GM19043 (cell line): Measurements from ENCODE around the gene PF4V1.

Experiments
- ATAC-seq: cut with Tn5 transposase; IDR thresholded peaks from one replicate; pipeline ENCODE4 v1.9.1; 2021; ENCODE audit warnings: low read depth; ENCODE audit not compliant: unreplicated experiment

Gene PF4V1

DNA sequence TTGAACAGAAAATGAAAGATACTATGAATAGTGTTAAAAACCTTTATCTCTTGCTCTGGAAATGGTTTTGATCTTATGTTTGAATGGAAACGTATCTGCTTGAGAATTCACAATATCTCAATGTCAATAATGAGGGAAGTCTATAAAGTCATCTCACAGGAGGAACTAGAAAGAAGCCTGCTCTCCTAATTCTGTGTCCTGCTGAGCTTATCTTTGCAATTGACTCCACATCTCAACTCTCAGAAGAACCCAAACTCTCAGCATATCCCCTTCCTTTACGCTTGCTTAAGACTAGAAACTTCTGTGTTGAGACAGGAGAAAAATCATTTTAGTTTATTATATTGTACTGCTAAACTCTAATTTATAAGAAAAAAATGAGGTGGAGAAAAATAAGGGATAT is 8.3 kb upstream of the PF4V1 start:
- no peak for ATAC-seq

DNA sequence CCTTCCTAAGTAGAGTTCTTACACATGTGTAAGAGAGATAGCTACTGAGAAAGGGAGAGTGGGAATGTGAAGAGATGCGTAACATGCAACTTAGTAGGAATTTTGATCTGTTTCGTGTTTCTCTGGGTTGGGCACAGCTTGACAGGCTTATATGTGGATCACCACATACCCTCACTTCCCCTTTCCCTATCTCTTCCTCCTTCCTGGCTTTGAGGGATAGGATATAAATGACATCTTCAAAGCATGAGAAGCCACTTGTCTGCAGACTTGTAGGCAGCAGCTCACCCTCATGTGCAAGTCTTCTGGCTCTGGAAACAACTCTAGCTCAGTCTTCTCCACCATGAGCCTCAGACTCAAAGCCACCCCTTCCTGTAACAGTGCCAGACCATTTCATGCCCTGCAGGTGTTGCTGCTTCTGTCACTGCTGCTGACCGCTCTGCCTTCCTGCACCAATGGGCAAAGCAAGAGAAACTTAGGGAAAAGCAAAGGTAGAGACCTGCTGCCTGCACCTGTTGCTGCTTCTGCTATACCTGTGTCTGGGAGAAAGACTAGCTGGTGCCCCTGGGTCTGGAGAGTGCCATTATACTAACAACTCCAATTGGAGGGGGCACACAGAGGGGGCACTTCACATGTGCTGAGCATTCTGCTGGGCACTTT is 5.4 kb upstream of the PF4V1 start:
- ATAC-seq = no peak

GRCh38 chr4:73848183-73848777 is 4.8 kb upstream of the PF4V1 start:
- ATAC-seq = no peak

DNA sequence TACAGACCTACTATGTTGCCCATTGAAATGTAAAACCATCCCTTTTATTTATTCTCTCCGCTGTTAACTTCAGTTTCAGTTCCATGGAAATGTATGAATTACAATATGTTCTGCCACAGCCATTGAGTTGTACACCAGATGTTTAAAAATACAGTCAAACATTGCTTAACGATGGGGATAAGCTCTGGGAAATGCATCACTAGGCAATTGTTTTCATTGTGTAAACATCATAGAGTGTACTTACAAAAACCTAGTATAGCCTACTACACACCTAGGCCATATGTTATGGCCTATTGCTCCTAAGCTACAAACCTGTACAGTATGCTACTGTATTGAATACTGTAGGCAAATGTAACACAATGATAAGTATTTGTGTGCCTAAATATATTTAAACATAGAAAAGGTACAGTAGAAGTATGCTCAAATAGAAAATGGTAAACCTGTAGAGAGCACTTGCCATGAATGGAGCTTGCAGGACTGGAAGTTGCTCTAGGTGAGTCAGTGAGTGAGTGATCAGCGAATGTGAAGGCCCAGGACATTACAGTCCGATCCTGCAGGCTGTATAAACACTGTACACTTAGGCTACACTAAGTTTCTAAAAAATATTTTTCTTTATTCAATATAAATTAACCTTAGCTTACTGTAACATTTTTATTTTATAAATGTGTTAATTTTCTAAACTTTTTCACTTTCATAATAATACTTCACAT is 2.7 kb upstream of the PF4V1 start:
- no peak for ATAC-seq

- no peak for ATAC-seq
Measured at GRCh38 chr4:73851293-73851692, 1.8 kb upstream of the PF4V1 start.

DNA sequence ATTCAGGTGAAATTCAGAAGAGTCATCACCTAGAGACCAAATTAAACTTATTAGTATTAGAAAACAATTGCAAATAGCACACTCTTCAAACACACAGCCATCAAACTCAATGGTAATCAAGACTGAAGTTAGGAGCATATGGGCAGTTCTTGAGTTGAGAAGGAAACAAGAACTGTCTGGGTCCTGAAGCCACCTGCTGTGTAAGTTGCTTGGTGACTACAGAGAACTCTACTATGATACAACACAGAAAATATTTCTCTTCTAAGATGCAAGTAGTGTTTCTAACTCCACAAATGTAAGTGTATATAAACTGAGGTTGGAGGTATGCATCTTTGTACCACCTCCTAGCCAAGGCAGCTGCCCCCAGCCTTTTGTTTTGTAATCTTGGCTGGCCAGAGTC is 325 bp upstream of the PF4V1 start:
- no peak for ATAC-seq

DNA sequence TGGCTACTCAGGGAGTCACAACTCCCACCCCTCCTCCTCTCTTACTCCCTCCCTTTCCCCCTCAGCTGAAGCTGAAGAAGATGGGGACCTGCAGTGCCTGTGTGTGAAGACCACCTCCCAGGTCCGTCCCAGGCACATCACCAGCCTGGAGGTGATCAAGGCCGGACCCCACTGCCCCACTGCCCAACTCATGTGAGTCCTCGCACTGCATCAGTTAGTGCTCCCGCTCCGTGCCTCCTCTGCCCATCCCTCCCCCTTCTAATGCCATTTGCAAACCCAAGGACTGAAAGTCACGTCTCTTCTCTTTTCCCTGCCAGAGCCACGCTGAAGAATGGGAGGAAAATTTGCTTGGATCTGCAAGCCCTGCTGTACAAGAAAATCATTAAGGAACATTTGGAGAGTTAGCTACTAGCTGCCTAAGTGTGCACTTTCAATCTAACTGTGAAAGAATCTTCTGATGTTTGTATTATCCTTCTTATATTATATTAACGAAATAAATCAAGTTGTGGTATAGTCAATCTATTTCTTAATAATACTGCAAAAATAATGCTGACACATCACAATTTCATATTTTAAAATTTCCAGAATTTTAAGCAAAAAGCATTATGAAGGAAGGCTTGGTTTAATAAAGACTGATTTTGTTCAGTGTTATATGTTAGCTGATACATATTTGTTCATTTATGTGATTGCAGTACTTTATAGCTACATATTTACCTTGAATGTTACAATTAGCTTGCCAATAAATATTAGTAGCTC is 800 bp downstream of the PF4V1 start:
- no peak for ATAC-seq

- no peak for ATAC-seq
Measured at GRCh38 chr4:73855406-73855805, 2.3 kb downstream of the PF4V1 start.

GRCh38 chr4:73856518-73856917 is 3.4 kb downstream of the PF4V1 start:
- ATAC-seq = no peak

DNA sequence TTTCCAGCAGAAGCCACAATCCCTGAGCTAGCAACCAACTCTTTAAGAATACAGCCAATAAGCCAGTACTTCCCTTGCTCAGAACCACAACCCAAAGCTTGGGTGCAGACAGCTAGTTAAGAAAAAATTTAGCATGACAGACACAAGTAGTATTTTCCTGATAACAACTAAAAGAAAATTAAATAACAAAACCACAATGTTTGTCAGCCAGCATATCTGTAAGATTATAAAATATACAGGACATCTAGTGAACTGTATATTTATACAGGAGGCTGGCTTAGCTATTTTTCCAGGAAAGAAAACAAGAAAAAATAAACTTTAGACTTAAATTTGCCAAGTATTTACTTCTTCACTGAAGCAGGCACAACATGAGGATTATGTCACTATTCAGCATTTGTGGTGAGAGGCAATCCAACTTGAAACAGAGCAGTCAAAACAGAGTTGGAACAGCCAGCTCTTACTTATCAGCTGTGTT is 6.6 kb downstream of the PF4V1 start:
- no peak for ATAC-seq

DNA sequence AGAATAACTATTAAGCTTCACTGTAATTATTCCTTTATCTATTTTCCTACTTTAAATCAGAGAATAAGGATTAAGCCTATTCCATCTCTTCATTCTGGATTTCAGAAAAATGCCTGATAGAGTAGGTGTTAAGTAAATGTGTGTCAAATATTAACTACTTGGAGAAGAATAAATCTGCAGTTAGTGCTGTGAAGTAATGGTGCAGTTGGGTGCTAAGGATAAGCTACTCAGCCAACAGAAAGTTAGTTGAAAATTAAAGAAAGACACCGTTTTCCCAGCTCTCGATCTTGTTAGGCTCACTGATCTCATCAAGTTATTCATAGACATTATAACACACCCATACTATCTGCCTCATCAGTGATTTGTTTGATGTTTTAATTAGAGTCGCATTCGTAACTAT is 7.1 kb downstream of the PF4V1 start:
- no peak for ATAC-seq

GRCh38 chr4:73860917-73861316 is 7.8 kb downstream of the PF4V1 start:
- no peak for ATAC-seq

DNA sequence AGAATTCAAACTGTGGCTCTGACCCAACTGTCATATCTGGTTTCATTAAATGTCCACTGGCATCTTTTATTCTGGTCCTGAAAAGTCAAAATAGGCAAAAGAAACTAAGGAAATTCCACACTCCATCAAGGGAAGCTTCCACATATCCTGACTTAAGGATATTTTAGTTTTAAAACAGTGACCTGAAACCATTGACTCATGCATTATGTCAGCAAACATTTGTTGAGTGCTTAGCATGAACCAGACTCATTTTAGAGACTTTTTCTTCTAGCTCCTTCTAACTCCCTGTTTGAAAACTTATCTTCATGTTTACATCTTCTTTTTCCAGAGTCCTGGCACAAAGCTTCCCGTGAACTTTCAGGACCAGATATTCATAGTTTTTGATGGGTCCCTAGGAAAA is 9.2 kb downstream of the PF4V1 start:
- no peak for ATAC-seq

GRCh38 chr4:73864365-73864764 is 11.3 kb downstream of the PF4V1 start:
- ATAC-seq = no peak

DNA sequence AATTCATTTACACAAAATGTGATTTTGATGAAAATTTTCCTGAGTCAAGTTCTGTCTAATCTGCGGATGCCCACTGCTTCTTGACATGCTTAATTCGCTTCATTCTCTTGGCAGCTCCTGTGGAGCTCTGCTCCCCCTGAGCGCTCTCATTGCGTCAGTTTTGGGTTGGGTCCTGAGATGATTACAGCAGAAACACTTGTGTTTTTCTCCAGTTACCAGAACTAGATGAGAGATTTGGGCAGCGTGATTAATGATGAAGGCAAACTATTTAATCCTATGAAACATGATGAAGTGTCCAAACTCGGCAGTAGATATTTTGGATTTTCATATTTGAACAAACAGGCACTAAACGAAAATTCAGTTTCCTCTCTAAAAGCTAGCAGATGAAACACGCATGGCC is 11.9 kb downstream of the PF4V1 start:
- ATAC-seq = no peak

GRCh38 chr4:73865431-73866096 is 12.5 kb downstream of the PF4V1 start:
- no peak for ATAC-seq

GRCh38 chr4:73866246-73866645 is 13.2 kb downstream of the PF4V1 start:
- ATAC-seq = no peak

DNA sequence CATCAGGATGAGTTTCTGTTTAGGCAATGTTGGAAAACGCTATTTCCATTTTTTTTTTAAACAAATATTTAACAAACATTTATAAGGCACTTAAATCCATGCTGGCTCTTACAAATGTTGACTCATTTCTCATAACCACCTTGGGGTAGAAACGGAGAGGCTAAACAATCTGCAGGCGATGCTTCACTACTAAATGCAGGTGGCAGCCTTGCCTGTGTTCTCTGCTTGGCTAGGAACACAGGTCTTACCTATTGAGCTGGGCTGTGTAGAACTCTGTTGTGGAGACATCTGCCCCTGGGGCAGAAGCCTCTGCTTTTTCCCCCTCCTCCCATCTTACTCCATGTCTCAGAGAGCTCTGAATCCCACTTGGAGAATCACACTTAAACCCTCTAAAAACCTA is 14.7 kb downstream of the PF4V1 start:
- ATAC-seq = no peak

GRCh38 chr4:73868206-73869129 is 15.4 kb downstream of the PF4V1 start:
- ATAC-seq = no peak
